Neural progenitor cell (in vitro differentiated cells): Measurements from ENCODE around the gene ECPAS.

ENCODE experiments used
- EZH2 ChIP-seq: fragments of 200-600 bp; sonication (generic); IDR thresholded peaks from 2 replicates; pipeline ENCODE4 v1.6.1; 2017; ENCODE audit warnings: antibody characterized with exemption, mild to moderate bottlenecking, moderate library complexity
- TF ChIP-seq, protein P1 (sequence below): fragments of 200-600 bp; sonication (generic); IDR thresholded peaks from 2 replicates; pipeline ENCODE4 v1.5.1; 2017; ENCODE audit warnings: antibody characterized with exemption, mild to moderate bottlenecking

DNA sequence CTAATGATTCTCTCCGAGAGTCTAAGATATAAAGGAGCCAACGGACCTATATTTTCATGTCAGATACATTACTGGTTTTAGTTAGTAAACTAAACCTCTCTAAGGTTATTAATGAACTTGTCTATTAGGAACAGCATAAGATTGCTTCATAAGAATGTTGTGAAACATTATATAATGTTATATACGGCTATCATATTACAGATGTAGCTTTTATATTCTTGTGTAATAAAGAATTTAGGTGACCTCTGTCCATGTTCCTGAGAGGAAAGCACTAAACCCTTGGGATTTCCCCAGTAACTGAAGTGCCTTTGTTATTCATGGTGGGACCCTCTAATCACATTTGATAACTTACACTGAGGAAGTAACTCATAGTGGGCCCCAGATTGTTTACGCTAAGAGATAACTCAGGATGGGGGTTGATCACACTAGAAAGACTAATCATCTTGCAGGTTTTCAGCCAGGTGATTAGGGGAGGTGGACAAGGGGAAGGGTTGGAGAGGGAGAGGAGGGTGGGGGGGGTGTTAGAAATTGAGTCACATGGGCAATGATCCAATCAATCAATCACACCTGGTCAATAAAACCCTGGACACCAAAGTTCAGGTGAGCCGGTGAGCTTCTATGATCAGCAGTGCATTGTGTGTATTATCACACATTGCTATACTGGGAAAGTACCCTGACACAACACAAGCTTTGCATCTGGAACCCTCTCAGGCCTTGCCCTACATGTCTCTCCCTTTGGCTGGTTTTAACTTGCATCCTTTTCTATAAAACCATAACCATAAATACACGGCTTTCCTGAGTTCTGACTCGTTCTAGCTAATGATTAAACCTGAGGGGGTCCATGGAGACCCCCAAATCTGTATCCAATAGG, 25.8 kb downstream of the ECPAS start:
- no peak for TF ChIP-seq EZH2
- TF ChIP-seq, protein P1, sequence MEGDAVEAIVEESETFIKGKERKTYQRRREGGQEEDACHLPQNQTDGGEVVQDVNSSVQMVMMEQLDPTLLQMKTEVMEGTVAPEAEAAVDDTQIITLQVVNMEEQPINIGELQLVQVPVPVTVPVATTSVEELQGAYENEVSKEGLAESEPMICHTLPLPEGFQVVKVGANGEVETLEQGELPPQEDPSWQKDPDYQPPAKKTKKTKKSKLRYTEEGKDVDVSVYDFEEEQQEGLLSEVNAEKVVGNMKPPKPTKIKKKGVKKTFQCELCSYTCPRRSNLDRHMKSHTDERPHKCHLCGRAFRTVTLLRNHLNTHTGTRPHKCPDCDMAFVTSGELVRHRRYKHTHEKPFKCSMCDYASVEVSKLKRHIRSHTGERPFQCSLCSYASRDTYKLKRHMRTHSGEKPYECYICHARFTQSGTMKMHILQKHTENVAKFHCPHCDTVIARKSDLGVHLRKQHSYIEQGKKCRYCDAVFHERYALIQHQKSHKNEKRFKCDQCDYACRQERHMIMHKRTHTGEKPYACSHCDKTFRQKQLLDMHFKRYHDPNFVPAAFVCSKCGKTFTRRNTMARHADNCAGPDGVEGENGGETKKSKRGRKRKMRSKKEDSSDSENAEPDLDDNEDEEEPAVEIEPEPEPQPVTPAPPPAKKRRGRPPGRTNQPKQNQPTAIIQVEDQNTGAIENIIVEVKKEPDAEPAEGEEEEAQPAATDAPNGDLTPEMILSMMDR, result no peak
